ENCODE results near the gene SPATA20.

Gene SPATA20

GRCh38 chr17:50579399-50579798 is 32.4 kb downstream of the SPATA20 start:
- no peak for DNase-seq (ENCODE audit: low spot score)

- DNase-seq (ENCODE audit: low spot score) = no peak
These were observed 33.7 kb downstream of the SPATA20 start for GRCh38 chr17:50580646-50581045.

- no peak for DNase-seq (ENCODE audit: low spot score)
These were observed 34.3 kb downstream of the SPATA20 start for GRCh38 chr17:50581316-50581715.

GRCh38 chr17:50582741-50583140 is 35.8 kb downstream of the SPATA20 start:
- no peak for DNase-seq (ENCODE audit: low spot score)

- DNase-seq (ENCODE audit: low spot score) = no peak
These were observed 36.7 kb downstream of the SPATA20 start for GRCh38 chr17:50583641-50584040.

GRCh38 chr17:50584116-50584515 is 37.1 kb downstream of the SPATA20 start:
- DNase-seq (ENCODE audit: low spot score) = no peak

GRCh38 chr17:50584749-50585148 is 37.8 kb downstream of the SPATA20 start:
- no peak for DNase-seq (ENCODE audit: low spot score)

GRCh38 chr17:50585346-50585745 is 38.4 kb downstream of the SPATA20 start:
- DNase-seq (ENCODE audit: low spot score) = no peak

GRCh38 chr17:50585891-50586290 is 38.9 kb downstream of the SPATA20 start:
- no peak for DNase-seq (ENCODE audit: low spot score)

GRCh38 chr17:50586421-50587247 is 39.7 kb downstream of the SPATA20 start:
- no peak for DNase-seq (ENCODE audit: low spot score)

- DNase-seq (ENCODE audit: low spot score) = no peak
These were observed 40.6 kb downstream of the SPATA20 start for GRCh38 chr17:50587571-50587970.

GRCh38 chr17:50588391-50589049 is 41.5 kb downstream of the SPATA20 start:
- no peak for DNase-seq (ENCODE audit: low spot score)

- no peak for DNase-seq (ENCODE audit: low spot score)
These were observed 42.2 kb downstream of the SPATA20 start for GRCh38 chr17:50589095-50589705.

GRCh38 chr17:50590946-50591737 is 44.2 kb downstream of the SPATA20 start:
- DNase-seq (ENCODE audit: low spot score) = no peak

GRCh38 chr17:50593321-50593720 is 46.3 kb downstream of the SPATA20 start:
- DNase-seq (ENCODE audit: low spot score) = no peak

GRCh38 chr17:50594128-50594823 is 47.3 kb downstream of the SPATA20 start:
- no peak for DNase-seq (ENCODE audit: low spot score)

- no peak for DNase-seq (ENCODE audit: low spot score)
These were observed 47.9 kb downstream of the SPATA20 start for GRCh38 chr17:50594892-50595291.

- DNase-seq (ENCODE audit: low spot score) = peak; percentile 5
These were observed 49.4 kb downstream of the SPATA20 start for GRCh38 chr17:50596191-50597037.

- no peak for DNase-seq (ENCODE audit: low spot score)
These were observed 51.5 kb downstream of the SPATA20 start for GRCh38 chr17:50598487-50598886.

GRCh38 chr17:50599606-50600005 is 52.6 kb downstream of the SPATA20 start:
- no peak for DNase-seq (ENCODE audit: low spot score)

All from LoVo (cell line).